Astrocyte of the hippocampus (primary cell): ENCODE results near the gene TTC9C.
"Not testable (repeated sequence)": the region's sequence is repeated elsewhere in the genome, so short reads cannot be mapped to it uniquely, and the experiment has no call there.

ENCODE experiments used
- DNase-seq: peaks from one replicate; pipeline ENCODE4 v3.0.0; 2011; ENCODE audit warnings: low read depth, low spot score

The TTC9C gene

GRCh38 chr11:62728171-62728988, at the start of gene TTC9C:
Gene TTC9C (plus strand): TSS chr11:62728486. CDS start chr11:62728849, 363 bp downstream.
- peak; percentile 91 for DNase-seq

GRCh38 chr11:62678770-62679696, 49.3 kb upstream of the TTC9C start, which contains the start of gene UBXN1:
Gene UBXN1 (minus strand): TSS chr11:62679073. CDS start chr11:62678923, 150 bp downstream.
- peak; percentile 93 for DNase-seq

GRCh38 chr11:62680825-62681240, 47.5 kb upstream of the TTC9C start:
- DNase-seq, result peak; percentile 84

DNA sequence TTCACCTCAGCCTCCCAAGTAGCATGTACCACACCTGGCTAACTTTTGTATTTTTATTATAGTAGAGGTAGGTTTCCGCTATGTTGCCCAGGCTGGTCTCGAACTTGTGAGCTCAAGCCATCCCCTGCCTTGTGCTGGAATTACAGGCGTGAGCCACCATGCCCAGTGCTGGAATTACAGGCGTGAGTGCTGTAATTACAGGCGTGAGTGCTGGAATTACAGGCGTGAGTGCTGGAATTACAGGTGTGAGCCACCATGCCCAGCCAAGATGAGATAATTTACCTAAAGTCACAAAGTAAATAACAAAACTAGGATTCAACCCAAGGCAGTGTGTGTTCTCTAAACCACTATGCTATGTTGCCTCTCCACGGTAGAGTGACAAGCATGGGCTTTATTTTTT, 45.8 kb upstream of the TTC9C start:
- no peak for DNase-seq

GRCh38 chr11:62687508-62688396, 40.5 kb upstream of the TTC9C start:
- no peak for DNase-seq

GRCh38 chr11:62688491-62688890, 39.8 kb upstream of the TTC9C start:
- DNase-seq, result no peak

GRCh38 chr11:62689421-62690183, 38.7 kb upstream of the TTC9C start, which contains the start of gene LRRN4CL:
Gene LRRN4CL (minus strand): TSS chr11:62689530. CDS start chr11:62688508, 1,022 bp downstream.
- peak; percentile 86 for DNase-seq

DNA sequence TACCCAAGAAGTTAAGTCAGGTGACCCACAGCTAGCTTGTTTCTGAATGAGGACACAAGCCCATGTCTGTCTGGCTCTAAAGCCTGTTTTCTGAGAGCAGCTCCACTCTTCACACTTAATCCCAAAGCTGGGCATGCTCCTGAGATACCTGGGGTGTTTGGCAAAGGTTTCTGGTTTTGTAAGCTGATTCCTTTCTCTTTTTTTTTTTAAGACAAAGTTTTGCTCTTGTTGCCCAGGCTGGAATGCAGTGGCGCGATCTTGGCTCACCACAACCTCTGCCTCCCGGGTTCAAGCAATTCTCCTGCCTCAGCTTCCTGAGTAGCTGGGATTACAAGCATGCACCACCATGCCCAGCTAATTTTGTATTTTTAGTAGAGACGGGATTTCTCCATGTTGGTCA, 34.7 kb upstream of the TTC9C start:
- not testable (repeated sequence) for DNase-seq

DNA sequence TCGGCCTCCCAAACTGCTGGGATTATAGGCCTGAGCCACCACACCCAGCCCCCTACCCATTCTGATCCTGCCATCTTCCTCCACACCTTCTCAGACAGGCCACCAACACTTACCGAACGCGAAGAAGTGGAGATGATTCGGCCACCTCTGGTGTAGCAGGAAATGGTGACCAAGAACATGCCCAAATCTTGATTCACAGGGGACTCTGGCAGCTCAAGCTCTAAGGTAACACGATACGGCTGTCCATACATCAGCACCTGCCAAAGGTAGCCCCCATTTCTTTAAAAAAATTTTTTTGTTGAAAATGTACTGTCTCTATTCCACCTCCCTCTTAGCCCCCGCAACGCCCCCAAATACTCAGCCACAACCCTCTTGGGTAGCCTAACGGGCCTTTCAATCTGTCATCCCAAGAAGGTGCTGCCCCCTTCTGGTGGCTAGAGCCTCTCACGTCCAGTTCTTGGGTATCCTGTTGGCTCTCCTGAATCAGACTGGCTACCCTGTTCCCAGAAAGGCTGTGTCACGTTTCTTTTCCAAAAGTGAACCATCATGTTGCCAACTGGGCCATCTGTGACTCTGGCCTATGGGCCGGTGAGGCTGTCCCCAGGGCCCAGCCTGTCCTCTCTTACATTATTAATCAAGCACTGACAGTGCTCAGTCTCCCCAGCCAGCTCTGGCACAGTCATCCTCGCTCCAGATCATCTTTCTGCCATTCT, 33.7 kb upstream of the TTC9C start:
- peak; percentile 84 for DNase-seq

- no peak for DNase-seq
Observed at GRCh38 chr11:62702246-62702645, 26.0 kb upstream of the TTC9C start.

DNA sequence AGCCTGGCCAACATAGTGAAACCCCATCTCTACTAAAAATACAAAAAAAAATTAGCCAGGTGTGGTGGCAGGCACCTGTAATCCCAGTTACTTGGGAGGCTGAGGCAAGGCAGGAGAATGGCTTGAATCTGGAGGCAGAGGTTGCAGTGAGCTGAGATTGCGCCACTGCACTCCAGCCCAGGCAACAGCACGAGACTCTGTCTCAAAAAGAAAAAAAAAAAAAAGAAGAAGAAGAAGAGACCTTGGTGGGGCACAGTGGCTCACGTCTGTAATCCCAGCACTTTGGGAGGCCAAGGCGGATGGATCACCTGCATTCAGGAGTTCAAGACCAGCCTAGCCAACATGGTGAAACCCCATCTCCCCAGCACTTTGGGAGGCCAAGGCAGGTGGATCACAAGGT, 24.4 kb upstream of the TTC9C start:
- DNase-seq, result not testable (repeated sequence)

GRCh38 chr11:62705413-62705812, 22.9 kb upstream of the TTC9C start:
- peak; percentile 32 for DNase-seq

GRCh38 chr11:62705880-62706849, 22.1 kb upstream of the TTC9C start:
- peak; percentile 99 for DNase-seq

GRCh38 chr11:62706850-62707247, 21.4 kb upstream of the TTC9C start:
- no peak for DNase-seq

DNA sequence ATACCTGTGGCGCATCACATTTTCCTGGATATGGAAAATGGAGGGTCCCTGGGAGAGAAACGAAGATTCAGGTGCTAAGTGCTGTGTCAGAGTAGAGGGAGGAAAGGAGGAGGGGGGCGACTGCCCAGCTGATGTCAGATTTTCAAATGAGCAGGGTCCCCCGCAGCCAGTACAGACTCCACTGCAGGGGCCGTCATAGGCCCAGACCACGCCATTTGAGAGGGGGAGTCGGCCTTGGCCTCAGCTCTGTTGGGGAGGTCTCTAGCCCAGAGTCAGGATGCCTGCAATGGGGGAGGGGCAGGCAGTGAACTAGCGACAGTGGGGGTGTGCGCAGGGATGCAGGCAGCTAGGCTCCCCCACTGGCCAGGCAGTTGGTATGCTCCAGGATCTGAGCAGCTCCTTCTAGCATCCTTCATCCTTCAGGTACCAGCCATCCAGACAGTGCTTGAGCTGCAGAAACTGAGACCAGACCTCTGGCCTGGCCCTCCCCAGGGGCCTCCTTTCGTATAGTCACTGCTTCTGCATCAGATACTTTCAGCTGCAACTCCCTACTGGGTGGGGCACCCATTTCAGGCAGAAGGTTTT, 20.9 kb upstream of the TTC9C start, which contains the start of the genes BSCL2 and GNG3:
Gene BSCL2, minus strand, starts transcription at position 148 of the 585 bp plus-strand sequence. CDS start 229 bp downstream, outside the sequence.
Gene GNG3, plus strand, starts transcription at position 400 of the 585 bp plus-strand sequence. CDS start 620 bp downstream, outside the sequence.
- peak; percentile 81 for DNase-seq

- DNase-seq, result no peak
Observed at GRCh38 chr11:62708392-62708791, 19.9 kb upstream of the TTC9C start.

DNA sequence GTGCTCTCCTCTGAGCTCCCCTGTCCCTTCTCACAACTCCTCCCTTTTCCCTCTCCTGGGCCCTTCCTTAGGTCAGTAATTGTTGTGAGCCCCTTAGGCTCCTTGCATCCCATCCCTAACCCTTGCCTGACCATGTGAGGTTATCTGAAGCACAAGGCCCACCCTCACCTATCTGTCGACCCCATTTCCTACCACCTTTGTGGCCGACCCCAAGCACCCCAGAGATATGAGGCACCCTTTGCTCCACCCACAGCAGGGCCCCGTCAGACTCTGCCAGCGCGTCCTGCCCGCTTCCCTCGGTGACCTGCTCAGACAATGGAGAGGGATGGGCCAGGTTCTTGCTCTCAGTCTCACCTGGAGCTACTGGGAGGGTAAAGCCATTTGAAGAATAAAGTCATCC, 19.5 kb upstream of the TTC9C start:
- no peak for DNase-seq
